Activated effector memory CD4-positive, alpha-beta T cell treated with anti-CD3 and anti-CD28 coated beads, Interleukin-2, amount 50 U/mL, for 16 hours (primary cell): Measurements from ENCODE around the gene LARP6.
"Not testable (repeated sequence)": the region's sequence is repeated elsewhere in the genome, so short reads cannot be mapped to it uniquely, and the experiment has no call there.

ENCODE experiments used
- DNase-seq: peaks from one replicate; pipeline ENCODE4 v3.0.0-alpha.2; 2020

LARP6 gene

DNA sequence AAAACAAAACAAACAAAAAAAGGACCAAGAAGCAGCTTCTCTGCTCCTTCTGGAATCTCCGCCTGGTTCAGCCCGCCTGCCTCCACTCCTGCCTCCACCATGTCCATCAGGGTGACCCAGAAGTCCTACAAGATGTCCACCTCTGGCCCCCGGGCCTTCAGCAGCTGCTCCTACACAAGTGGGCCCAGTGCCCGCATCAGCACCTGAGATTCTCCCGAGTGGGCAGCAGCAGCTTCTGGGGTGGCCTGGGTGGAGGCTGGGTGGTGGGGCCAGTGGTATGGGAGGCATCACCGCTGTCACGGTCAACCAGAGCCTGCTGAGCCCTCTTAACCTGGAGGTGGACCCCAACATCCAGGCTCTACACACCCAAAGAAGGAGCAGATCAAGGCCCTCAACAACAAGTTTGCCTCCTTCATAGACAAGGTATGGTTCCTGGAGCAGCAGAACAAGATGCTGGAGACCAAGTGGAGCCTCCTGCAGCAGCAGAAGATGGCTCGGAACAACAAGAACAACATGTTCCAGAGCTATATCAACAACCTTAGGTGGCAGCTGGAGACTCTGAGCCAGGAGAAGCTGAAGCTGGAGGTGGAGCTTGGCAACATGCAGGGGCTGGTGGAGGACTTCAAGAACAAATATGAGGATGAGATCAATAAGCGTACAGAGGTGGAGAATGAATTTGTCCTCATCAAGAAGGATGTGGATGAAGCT, 4.8 kb upstream of the LARP6 start:
- not testable (repeated sequence) for DNase-seq

DNA sequence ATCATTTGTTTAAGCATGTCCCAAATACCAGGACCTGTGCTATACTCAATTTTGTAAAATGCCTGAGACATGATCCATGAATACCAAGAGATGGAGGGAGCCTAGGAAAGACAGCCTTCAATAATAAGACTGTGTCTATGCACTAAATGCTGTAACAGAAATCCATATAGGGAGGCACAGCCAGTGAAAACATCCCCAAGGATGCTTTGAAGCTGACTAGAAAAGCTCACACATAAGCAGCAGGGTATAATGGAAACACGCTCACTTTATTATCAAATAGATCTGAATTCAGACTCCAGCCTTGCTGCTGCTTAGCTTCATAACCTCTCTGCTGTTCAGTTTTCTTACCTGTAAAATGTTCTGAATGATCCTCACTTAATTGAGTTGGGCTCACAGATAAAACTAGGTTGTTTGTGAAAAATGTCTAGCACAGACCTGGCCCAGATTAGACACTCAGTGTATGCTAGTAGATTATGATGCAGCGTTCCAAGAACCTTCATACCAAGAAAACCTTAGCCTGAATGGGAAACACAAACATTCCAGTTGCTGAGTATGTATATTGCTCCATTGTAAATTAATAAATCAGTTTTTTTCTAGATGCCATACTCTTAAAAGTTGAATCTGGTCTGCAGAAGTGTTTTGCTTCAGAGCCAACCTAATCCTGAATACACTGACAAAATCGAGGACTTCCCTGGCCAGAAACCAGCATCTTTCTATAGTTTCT, 3.8 kb upstream of the LARP6 start:
- no peak for DNase-seq

DNA sequence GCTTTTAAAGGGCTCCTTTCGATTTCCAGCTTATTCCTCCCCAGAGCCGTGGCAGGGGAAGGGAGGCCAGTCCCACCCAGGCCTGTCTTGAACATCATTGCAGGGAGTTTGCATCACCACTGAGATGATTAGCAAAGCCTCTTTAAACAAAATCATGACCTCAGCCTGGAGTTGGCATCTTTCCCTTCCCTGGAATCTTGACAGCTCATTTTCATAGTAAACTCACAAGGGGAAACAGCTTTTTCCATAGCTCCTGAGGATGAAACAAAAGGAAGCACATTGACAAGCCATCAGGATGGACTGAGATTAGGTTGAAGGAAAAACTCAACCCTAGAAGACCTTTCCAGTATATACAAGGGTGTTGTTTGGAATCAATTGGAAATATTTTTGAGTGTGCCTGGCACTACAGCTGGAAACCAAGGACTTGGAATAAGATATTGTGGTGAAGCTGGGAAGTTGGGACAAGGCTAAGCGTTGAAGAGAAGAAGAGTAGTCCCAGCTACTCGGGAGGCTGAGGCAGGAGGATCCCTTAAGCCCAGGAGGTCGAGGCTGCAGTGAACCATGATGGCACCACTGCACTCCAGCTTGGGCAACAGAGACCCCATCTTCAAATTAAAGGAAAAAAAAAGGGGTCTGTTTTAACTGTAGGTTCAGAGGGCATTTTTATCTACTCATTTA, 3.1 kb upstream of the LARP6 start:
- no peak for DNase-seq

GRCh38 chr15:70856177-70856883, 2.4 kb upstream of the LARP6 start:
- no peak for DNase-seq

DNA sequence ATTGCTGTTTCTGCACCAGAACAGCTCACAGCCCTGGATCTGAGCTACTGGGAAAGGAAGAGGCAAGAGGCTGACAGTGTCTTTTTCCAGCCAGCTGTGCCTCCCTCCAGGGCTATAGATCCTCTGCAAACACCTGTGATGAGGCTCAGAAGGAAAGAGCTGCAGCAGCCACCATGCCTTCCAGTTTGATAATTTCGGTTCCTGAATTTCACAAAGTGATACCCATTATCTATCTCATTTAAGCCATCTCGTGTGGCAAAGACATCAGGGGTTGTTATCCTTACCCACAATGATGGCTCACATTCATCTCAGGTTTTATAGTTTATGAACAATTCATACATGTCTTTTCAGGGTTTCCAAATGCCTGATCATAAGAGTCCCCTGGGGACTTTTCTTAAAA, 1.8 kb upstream of the LARP6 start:
- no peak for DNase-seq

GRCh38 chr15:70854666-70854976, 664 bp upstream of the LARP6 start:
- DNase-seq = no peak

GRCh38 chr15:70853318-70853972, 512 bp downstream of the LARP6 start:
- no peak for DNase-seq

DNA sequence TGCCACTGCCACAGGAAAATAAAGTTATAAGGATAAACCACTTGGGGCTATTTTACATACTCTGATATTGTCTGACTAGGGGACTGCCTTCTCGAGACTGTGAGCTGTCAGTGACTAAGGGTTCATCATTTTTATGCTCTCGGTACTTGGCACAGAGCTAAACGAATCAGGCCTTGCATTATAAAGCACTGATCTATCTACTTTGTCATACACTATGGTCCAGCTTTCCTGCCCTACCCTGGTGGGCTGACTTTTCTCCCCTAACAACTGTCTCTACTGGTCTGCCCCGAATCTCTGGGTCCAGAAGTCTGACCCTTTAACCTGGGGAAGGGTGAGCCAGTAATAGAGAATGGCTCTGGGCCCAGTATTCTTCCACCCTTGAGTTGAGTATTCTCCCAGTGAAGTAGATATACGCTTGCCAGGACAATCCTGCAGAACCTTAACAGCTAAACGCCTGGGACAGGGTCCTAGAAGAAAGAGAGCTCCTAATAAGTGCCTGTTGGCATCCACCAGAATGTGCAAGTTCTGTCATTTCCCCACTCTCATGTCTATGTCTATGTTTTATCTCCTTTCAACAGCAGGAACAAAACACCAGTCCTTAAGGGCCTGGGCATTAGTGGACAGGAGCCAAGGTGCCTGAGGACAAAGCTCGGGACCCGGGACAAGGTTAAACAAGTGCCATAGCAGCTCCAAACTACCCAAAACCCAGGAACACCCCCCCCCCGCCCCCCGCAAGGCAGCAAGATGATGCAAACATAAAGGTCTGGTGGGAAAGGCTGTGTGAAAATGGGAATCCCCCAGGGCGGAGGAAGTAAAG, 1.2 kb downstream of the LARP6 start:
- DNase-seq = no peak

GRCh38 chr15:70851889-70852288, 2.1 kb downstream of the LARP6 start:
- no peak for DNase-seq

DNA sequence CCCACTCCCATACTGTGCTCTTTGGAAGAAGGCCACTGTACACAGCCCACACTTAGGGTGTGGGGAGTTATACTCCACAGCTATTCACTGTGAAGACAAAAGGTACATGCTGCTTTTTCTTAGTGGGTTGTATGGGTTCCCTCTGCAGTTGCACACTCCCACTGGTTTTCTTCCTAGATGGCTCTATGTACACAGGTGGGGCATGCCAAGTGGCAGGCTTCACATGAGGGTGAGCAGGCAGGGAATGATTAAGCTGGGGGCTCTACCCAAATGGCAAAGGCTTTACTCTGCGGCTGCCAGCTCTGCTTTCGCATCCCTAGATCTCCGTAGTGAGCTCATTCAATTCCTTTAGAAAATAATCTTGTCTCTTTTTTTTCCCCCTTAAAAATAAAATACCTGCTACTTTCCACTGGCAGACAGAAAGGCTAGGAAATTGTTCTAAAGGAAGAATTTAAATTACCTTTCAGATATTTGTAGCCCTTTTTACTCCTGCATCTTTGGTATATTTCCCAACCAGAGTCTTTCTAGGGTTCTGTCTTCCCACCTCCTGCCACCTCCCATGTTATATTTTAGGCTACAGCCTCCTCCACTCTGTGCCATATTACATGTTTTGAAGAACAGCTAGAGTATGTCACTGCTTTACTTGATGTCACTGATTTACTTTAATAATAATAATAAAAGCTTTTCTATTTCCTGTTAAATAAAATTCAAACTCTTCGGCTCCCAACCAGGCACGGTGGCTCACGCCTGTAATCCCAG, 8.2 kb downstream of the LARP6 start:
- DNase-seq = no peak

DNA sequence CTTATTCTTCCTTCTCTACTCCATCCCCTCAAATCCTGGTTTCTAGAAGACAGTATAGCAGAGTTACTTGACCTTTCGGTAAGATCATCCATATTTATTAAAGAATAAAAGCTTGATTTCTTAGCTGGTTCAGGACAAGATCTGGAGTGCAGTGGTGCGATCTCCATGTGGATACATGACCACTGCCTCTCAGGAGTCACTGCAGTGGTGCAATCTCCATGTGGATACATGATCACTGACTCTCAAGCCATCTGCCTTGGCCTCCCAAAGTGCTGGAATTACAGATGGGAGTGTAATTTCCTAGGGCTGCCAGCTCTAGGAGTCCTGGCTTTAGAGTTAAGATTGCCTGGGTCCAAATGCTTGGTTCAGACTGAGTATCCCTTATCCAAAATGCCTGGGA, 16.5 kb downstream of the LARP6 start:
- no peak for DNase-seq

GRCh38 chr15:70835841-70836240, 18.1 kb downstream of the LARP6 start:
- no peak for DNase-seq

GRCh38 chr15:70835415-70835814, 18.5 kb downstream of the LARP6 start:
- no peak for DNase-seq

DNA sequence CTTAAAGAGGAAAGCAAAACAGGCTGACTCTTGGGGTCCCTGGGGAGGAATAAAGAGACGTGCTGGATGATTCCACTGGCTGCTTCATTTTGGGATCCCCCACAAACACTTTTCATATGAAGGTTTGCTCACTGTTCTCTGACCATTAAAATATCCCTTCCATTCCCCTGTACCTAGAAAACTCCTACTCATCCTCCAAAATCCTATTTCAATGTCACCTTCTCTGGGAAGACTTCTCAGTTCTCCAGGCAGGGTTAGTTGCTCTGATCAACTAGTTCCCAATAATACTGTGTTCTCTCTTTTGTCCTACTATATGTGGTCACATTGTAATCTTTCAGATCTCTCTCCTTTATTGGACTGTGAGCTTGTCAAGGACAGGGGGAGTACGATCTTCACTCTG, 19.0 kb downstream of the LARP6 start:
- DNase-seq = no peak

GRCh38 chr15:70833861-70834765, 19.8 kb downstream of the LARP6 start:
- no peak for DNase-seq

DNA sequence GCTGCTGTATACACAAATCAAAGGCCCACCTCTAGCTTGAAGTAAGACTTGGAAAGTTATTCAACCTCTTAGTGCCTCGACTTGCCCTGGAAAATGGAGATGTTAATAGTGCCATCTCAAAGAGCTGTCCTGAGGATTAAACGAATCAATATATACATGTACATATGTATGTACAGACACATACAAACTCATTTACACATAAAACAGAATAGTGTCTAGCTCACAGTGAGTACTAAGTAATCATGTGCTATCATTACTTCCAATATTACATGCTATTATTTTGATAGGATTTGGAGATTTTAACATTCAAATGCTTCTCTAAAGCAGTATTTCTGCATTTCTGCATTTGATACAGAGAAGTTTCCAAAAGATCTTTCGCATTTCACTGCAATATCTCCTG, 20.5 kb downstream of the LARP6 start:
- DNase-seq = no peak

DNA sequence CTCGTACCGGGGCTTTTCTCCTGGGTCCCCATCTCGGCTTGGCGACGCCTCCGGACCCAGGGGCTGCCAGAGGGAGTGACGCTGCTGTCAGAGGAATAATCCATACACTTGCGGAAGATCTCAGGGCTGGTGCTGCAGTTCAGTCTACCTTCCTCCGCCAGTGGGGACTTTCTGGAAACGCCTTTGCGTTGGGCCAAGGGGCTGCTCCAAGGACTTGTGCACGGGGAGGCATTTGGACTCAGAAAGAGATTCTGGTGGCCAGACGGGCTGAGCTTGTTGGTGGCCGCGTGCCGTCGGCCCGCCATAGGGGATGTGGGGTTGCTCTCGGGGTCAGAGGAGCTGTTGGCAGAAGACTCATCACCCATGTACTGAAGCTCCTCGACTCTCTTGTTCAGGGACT, 21.8 kb downstream of the LARP6 start:
- DNase-seq = no peak

DNA sequence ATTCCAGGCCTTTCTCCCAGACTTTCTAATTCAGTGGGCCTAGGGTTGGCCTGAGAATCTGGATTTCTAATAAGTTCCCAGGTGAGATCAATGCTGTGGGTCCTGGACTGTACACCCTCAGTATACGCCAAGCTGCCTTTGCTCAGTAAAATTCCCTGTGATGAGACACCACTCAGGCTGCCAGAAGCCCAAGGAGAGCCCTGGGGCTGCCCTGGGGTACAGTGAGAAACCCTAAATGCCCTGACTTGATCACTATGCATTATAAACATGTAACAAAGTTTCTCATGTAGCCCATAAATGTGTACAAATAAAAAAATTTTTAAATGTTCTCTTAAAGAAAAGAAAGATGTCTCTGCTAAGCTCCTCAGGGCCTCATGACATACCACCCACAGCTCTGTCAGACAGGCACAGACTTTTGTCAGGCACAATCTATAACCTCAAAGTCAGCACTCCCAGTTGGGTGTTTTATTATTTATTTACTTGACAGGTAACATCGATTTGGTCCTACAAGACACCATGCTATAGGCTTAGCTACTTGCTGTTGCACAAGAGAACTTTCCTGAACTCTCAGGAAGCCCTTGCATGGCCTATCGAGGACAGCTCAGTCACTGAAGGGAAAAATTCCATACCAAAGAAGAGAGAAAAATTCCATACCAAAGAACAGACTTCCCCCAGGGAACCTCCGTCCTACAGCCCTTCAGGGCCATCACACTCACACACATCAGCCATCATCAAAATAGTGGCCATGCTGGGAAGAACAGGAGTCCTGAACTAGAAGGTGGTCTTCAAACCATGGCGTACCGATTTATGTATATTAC, 22.7 kb downstream of the LARP6 start:
- no peak for DNase-seq

DNA sequence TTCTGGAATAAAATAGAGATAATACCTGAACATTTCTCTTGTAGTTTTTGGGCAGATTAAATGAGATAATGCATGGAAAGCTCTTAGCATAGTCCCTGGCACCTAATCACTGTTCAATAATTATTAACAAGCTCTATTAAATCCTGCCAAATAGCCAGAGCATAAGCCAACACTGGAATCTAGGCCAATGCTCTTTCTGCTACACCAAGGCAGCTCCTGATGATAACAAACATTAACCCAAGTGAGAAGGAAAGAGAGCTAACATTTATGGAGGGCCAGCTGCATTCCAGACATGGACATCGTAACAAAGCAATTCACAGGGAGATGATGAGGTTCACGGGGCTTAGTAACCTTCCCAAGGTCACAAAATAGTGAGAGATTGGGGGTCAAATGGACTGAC, 23.3 kb downstream of the LARP6 start:
- DNase-seq = no peak
